Ovary (tissue), 3 donors: Measurements from ENCODE around the gene ZNRD2.

Experiments
- CTCF ChIP-seq, 3 donors: fragments of 450-650 bp in 2 of 3; fragments of 200-600 bp in 1 of 3; IDR thresholded peaks; one replicate each; pipeline versions ENCODE4 v1.5.1 to v1.8.0; 2016 to 2022; ENCODE audit warnings: antibody characterized with exemption in 3 of 3, mild to moderate bottlenecking in 1 of 3
- EP300 ChIP-seq: sonication (generic); formaldehyde crosslinking; IDR thresholded peaks from one replicate; pipeline ENCODE4 v1.6.1; 2017; ENCODE audit warnings: antibody characterized with exemption
- POLR2A ChIP-seq: fragments of 450-650 bp; IDR thresholded peaks from one replicate; pipeline ENCODE4 v1.6.1; 2017; ENCODE audit warnings: antibody characterized with exemption, mild to moderate bottlenecking, moderate library complexity
- donor health status: DM: no; HTN: no; CAD: no.

GRCh38 chr11:65607614-65608426 lies 37.5 kb downstream of the ZNRD2 start:
- TF ChIP-seq CTCF (IDR thresholded peaks at IDR 0.05): no peak
- TF ChIP-seq POLR2A: no peak
- TF ChIP-seq EP300: no peak
